Adipocyte (in vitro differentiated cells): ENCODE measurements around the gene NCAM1.
"Not testable (repeated sequence)": the region's sequence is repeated elsewhere in the genome, so short reads cannot be mapped to it uniquely, and the experiment has no call there.

Source experiments
- DNase-seq: peaks from one replicate; pipeline ENCODE4 v3.0.0-alpha.2; 2015; ENCODE audit warnings: low read depth
- H3K27me3 ChIP-seq: replicated peaks from 2 replicates; pipeline ENCODE4 v1.7.0; 2013; ENCODE audit warnings: mild to moderate bottlenecking, low read length, moderate library complexity; ENCODE audit not compliant: control insufficient read depth, insufficient read depth
- H3K36me3 ChIP-seq: 2 replicates; pipeline ENCODE4 v1.7.0; 2013; ENCODE audit warnings: low read length, mild to moderate bottlenecking, moderate library complexity; ENCODE audit not compliant: control insufficient read depth, insufficient read depth, severe bottlenecking
- H3K4me1 ChIP-seq: 2 replicates; pipeline ENCODE4 v1.7.0; 2013; ENCODE audit warnings: mild to moderate bottlenecking, low read length, moderate library complexity; ENCODE audit not compliant: control insufficient read depth, insufficient read depth
- H3K4me3 ChIP-seq: 2 replicates; pipeline ENCODE4 v1.7.0; 2013; ENCODE audit warnings: mild to moderate bottlenecking, low read length, moderate library complexity
- H3K9ac ChIP-seq: 2 replicates; pipeline ENCODE4 v1.7.0; 2013; ENCODE audit warnings: mild to moderate bottlenecking, low read length, moderate library complexity
- H3K9me3 ChIP-seq: 2 replicates; pipeline ENCODE4 v1.7.0; 2013; ENCODE audit warnings: mild to moderate bottlenecking, low read length, moderate library complexity; ENCODE audit not compliant: control insufficient read depth

Gene NCAM1

GRCh38 chr11:113286009-113286408 lies 324.8 kb downstream of the NCAM1 start:
- H3K4me1 ChIP-seq: no peaks in the 10 kb centered on the region
- no peaks in the 10 kb centered on the region for H3K9me3 ChIP-seq
- peaks cover 54% of the 10 kb centered on the region for H3K27me3 ChIP-seq
- H3K9ac ChIP-seq: no peak overlapping the region
- H3K4me3 ChIP-seq: no peak overlapping the region
- no peak for DNase-seq
- no peaks in the 10 kb centered on the region for H3K36me3 ChIP-seq

DNA sequence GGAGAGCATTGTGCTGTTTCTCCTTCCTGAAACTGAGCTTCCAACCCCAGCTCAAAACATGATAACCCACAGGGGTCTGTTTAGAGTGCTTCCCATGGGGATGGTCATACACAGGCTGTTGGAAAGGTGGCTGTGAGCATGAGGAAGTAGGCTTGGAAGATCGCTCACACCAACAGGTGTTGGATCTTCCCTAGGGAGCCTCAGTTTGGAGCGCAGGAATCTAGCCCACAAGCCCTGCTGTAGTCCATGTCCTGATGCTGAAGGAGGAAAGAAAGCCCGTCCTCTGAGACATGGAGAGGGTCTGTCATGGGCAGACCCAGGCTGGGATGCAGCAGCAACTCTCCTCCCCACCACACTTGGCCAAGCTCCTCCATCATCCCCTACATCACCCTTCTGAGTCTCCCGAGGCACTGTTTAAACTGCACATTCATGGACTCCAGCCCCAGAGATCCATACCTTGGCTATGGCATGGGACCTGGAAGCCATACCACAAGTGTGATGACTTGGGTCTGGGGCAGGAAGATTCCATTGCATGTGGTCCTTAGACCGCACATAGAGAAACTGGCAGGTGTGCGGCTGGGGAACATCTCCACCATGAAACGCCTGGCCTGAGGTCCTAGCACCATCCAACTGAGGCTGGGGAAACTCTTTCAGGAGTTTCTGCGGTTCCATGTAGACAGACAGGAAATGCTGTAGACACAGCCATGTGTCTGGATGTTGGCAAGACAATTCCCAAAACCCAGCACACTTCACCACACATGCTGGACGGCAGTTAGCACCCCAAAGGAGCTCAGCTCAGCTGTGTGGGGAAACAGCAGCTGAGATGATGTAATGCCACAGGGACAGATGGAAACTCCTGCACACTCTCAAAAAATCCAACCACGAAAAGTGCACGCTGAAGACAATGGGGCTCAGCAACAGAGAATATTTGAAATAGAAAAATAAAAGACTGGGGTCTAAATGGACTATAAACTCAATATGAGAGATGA lies 325.6 kb downstream of the NCAM1 start:
- Histone ChIP-seq H3K27me3 (peaks cover 60% of the 10 kb centered on the region), H3K4me1 (no peaks in the 10 kb centered on the region), H3K9me3 (no peaks in the 10 kb centered on the region), H3K9ac (no peak overlapping the region), H3K4me3 (no peak overlapping the region), H3K36me3 (no peaks in the 10 kb centered on the region)
- DNase-seq: peak; percentile 14

- H3K36me3 ChIP-seq: no peaks in the 10 kb centered on the region
- H3K9me3 ChIP-seq: no peaks in the 10 kb centered on the region
- H3K4me3 ChIP-seq: no peak overlapping the region
- H3K9ac ChIP-seq: no peak overlapping the region
- H3K4me1 ChIP-seq: no peaks in the 10 kb centered on the region
- DNase-seq: no peak
- H3K27me3 ChIP-seq: peaks cover 58% of the 10 kb centered on the region
Measured at GRCh38 chr11:113287801-113288200, 326.6 kb downstream of the NCAM1 start.

DNA sequence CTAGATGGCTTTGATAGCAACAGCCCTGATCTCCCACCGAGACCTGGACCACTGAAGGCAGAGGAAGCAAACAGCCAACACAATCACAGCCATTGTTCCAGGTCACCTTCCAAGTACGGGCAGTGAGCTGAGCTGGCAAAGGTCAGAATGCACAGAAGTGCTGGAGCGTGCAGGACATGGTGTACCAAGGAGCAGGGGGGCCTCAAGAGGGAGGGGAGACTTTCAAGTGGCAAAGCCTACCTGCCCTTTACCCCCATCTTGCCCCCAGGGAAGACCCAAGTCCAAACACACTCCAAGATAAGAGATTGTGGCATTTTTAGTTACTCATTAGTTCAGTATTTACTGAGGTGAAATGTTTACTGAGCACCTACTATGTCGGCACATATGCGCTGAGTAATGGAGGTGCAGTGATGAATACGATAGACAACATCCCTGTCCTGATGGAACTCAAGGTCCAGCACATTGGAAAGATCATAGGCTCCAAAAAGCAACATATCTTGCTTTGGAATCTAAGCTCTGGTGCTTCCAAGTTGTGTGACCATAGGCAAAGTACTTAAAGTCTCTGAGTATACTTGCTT lies 327.2 kb downstream of the NCAM1 start:
- DNase-seq: no peak
- Histone ChIP-seq H3K36me3 (no peaks in the 10 kb centered on the region), H3K9ac (no peak overlapping the region), H3K4me3 (no peak overlapping the region), H3K27me3 (peaks cover 58% of the 10 kb centered on the region), H3K4me1 (no peaks in the 10 kb centered on the region), H3K9me3 (no peaks in the 10 kb centered on the region)

- peak; percentile 76 for DNase-seq
- H3K9ac ChIP-seq: no peak overlapping the region
- H3K27me3 ChIP-seq: peaks cover 62% of the 10 kb centered on the region
- no peak overlapping the region for H3K4me3 ChIP-seq
- H3K9me3 ChIP-seq: no peaks in the 10 kb centered on the region
- no peaks in the 10 kb centered on the region for H3K36me3 ChIP-seq
- H3K4me1 ChIP-seq: no peaks in the 10 kb centered on the region
Measured at GRCh38 chr11:113289431-113290187, 328.4 kb downstream of the NCAM1 start.

DNA sequence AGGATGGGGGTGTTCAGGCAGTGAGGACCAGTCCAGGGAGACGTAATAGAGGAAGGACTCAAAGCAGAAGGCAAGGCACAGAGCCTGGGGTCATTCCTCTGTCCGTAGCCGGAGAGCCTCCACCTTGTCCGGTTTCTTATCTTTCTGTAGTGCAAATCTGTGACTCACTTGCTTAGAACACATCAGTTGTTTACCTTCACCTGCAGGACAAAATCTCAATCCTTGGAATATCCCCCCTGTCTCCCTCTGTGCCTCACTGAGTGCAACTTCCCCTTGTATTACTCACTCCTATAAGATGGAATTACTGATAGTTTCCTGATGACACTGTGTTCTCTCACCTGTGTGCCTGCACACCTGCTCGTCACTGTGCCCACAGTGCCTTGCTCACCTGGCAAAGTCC lies 332.7 kb downstream of the NCAM1 start:
- Histone ChIP-seq H3K36me3 (no peaks in the 10 kb centered on the region), H3K4me3 (no peak overlapping the region), H3K4me1 (peaks cover 16% of the 10 kb centered on the region), H3K9ac (no peak overlapping the region), H3K9me3 (peaks cover 6% of the 10 kb centered on the region), H3K27me3 (peaks cover 49% of the 10 kb centered on the region)
- DNase-seq: no peak

DNA sequence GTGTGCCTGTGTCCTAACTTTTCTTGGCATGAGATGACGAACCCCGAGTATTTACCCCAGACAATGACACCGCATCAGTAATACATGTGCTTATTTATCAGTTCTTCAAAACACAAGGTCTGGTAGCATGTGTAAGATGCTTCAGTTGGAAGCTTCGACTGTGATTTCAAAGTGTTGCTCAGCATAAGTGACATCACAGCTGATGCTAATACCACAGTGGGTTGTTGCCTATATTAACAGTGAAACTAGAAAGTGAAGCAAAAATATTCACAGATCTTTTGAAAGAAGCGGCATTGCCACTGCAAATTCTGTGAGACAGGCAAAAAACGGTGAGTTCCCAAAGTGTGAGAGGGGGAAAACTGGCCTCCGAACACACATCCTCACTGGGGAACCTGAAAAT lies 334.8 kb downstream of the NCAM1 start:
- Histone ChIP-seq H3K4me3 (no peak overlapping the region), H3K27me3 (peaks cover 59% of the 10 kb centered on the region), H3K9me3 (peaks cover 12% of the 10 kb centered on the region), H3K9ac (peak overlapping the region; percentile 29), H3K4me1 (peaks cover 16% of the 10 kb centered on the region), H3K36me3 (no peaks in the 10 kb centered on the region)
- no peak for DNase-seq

GRCh38 chr11:113296447-113297205 lies 335.4 kb downstream of the NCAM1 start:
- peaks cover 54% of the 10 kb centered on the region for H3K27me3 ChIP-seq
- H3K9ac ChIP-seq: peak overlapping the region; percentile 29
- DNase-seq: no peak
- H3K4me3 ChIP-seq: no peak overlapping the region
- H3K36me3 ChIP-seq: no peaks in the 10 kb centered on the region
- H3K4me1 ChIP-seq: peaks cover 16% of the 10 kb centered on the region
- H3K9me3 ChIP-seq: peaks cover 12% of the 10 kb centered on the region

GRCh38 chr11:113298496-113298895 lies 337.3 kb downstream of the NCAM1 start:
- not testable (repeated sequence) for H3K36me3 ChIP-seq, H3K4me3 ChIP-seq, H3K9ac ChIP-seq, DNase-seq
- Histone ChIP-seq H3K27me3 (peaks cover 39% of the 10 kb centered on the region), H3K4me1 (peaks cover 16% of the 10 kb centered on the region), H3K9me3 (peaks cover 12% of the 10 kb centered on the region)

DNA sequence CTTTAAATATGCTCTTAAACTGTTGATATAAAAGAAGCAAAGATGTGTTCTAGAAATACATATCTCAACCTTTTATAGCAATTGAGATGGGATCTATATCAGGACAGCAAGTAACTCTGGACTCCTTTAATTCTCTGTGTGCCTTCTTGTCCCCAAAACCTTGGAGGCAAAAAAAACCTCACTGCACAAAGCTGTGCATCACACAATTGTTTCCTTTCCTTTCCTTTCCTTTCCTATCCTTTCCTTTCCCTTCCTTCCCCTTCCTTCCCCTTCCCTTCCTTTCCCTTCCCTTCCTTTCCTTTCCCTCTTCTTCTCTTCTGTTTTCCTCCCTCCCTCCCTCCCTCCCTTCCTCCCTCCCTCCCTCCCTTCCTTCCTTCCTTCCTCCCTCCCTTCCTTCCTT lies 343.7 kb downstream of the NCAM1 start:
- Histone ChIP-seq H3K27me3 (peaks cover 18% of the 10 kb centered on the region), H3K36me3 (no peaks in the 10 kb centered on the region), H3K9ac (no peak overlapping the region), H3K4me3 (no peak overlapping the region), H3K9me3 (no peaks in the 10 kb centered on the region), H3K4me1 (peaks cover 2% of the 10 kb centered on the region)
- no peak for DNase-seq
